Effector memory CD8-positive, alpha-beta T cell (primary cell): ENCODE results near the gene PC.

Experiments
- ATAC-seq: fragments of 150-1000 bp; cut with Tn5 transposase; replicated peaks from 2 replicates; pipeline ENCODE4 v1.10.0; 2021; ENCODE audit warnings: mild to moderate bottlenecking, moderate library complexity
- DNase-seq, 3 experiments: peaks; one replicate each; pipeline ENCODE4 v3.0.0; 2021
- H3K27ac Mint-ChIP-seq, 2 donors: one replicate each; pipeline ENCODE4 v1.8.0; 2022; ENCODE audit warnings: mild to moderate bottlenecking in 2 of 2, mixed read lengths in 2 of 2, moderate library complexity in 2 of 2
- H3K27me3 Mint-ChIP-seq, 2 donors: one replicate each; pipeline ENCODE4 v1.8.0; 2022; ENCODE audit warnings: mixed read lengths in 2 of 2
- H3K36me3 Mint-ChIP-seq: one replicate; pipeline ENCODE4 v1.8.0; 2022; ENCODE audit warnings: mild to moderate bottlenecking, moderate library complexity, mixed read lengths; ENCODE audit not compliant: insufficient read depth
- H3K4me1 Mint-ChIP-seq, 2 donors: one replicate each; pipeline ENCODE4 v1.8.0; 2022; ENCODE audit warnings: low read depth in 2 of 2, mixed read lengths in 2 of 2
- H3K4me3 Mint-ChIP-seq, 2 donors: one replicate each; pipeline ENCODE4 v1.8.0; 2022; ENCODE audit warnings: mild to moderate bottlenecking in 2 of 2, mixed read lengths in 2 of 2, moderate library complexity in 2 of 2
- H3K9me3 Mint-ChIP-seq, 2 donors: one replicate each; pipeline ENCODE4 v1.8.0; 2022; ENCODE audit warnings: mixed read lengths in 2 of 2

Gene PC

GRCh38 chr11:66987924-66988637 lies 29.9 kb upstream of the PC start:
- Mint-ChIP-seq H3K36me3 (no peaks in the 10 kb centered on the region), H3K4me3 (no peak overlapping the region), H3K4me1 (peaks cover 0 to 2% of the 10 kb centered on the region in 2 donors), H3K9me3 (no peaks in the 10 kb centered on the region), H3K27ac (no peak overlapping the region), H3K27me3 (peaks cover 0 to 34% of the 10 kb centered on the region in 2 donors)
- ATAC-seq (no peak), DNase-seq (no peak)

GRCh38 chr11:66987158-66987620 lies 29.0 kb upstream of the PC start:
- DNase-seq: no peak
- Mint-ChIP-seq H3K4me1 (peaks cover 0 to 2% of the 10 kb centered on the region in 2 donors), H3K9me3 (no peaks in the 10 kb centered on the region), H3K4me3 (no peak overlapping the region), H3K27me3 (peaks cover 0 to 32% of the 10 kb centered on the region in 2 donors), H3K27ac (no peak overlapping the region), H3K36me3 (no peaks in the 10 kb centered on the region)
- ATAC-seq: no peak

- peaks cover 0 to 32% of the 10 kb centered on the region in 2 donors for H3K27me3 Mint-ChIP-seq
- H3K4me1 Mint-ChIP-seq: peaks cover 0 to 2% of the 10 kb centered on the region in 2 donors
- DNase-seq (no peak), ATAC-seq (no peak)
- no peaks in the 10 kb centered on the region for H3K36me3 Mint-ChIP-seq
- H3K4me3 Mint-ChIP-seq: no peak overlapping the region
- no peak overlapping the region for H3K27ac Mint-ChIP-seq
- H3K9me3 Mint-ChIP-seq: no peaks in the 10 kb centered on the region
Observed at GRCh38 chr11:66986178-66986545, 28.0 kb upstream of the PC start.

- Mint-ChIP-seq H3K4me1 (peaks cover 0 to 2% of the 10 kb centered on the region in 2 donors), H3K27ac (no peak overlapping the region), H3K27me3 (peaks cover 0 to 30% of the 10 kb centered on the region in 2 donors), H3K4me3 (no peak overlapping the region), H3K9me3 (no peaks in the 10 kb centered on the region), H3K36me3 (no peaks in the 10 kb centered on the region)
- DNase-seq (no peak), ATAC-seq (no peak)
Observed at GRCh38 chr11:66985508-66986177, 27.5 kb upstream of the PC start.

GRCh38 chr11:66983275-66983924 lies 25.2 kb upstream of the PC start:
- H3K9me3 Mint-ChIP-seq: no peaks in the 10 kb centered on the region
- no peak overlapping the region for H3K27ac Mint-ChIP-seq
- ATAC-seq: no peak
- peaks cover 0 to 2% of the 10 kb centered on the region in 2 donors for H3K4me1 Mint-ChIP-seq
- H3K4me3 Mint-ChIP-seq: no peak overlapping the region
- H3K27me3 Mint-ChIP-seq: peaks cover 0 to 17% of the 10 kb centered on the region in 2 donors
- DNase-seq: no peak
- no peaks in the 10 kb centered on the region for H3K36me3 Mint-ChIP-seq

- Mint-ChIP-seq H3K9me3 (no peaks in the 10 kb centered on the region), H3K4me1 (no peaks in the 10 kb centered on the region), H3K27me3 (peaks cover 0 to 17% of the 10 kb centered on the region in 2 donors), H3K27ac (no peak overlapping the region), H3K36me3 (no peaks in the 10 kb centered on the region), H3K4me3 (no peak overlapping the region)
- ATAC-seq: no peak
- DNase-seq: peak in 1 of 3 experiments; percentile 19
Observed at GRCh38 chr11:66981976-66982578, 23.9 kb upstream of the PC start.

GRCh38 chr11:66979336-66979980 lies 21.3 kb upstream of the PC start:
- H3K36me3 Mint-ChIP-seq: no peaks in the 10 kb centered on the region
- H3K4me1 Mint-ChIP-seq: no peaks in the 10 kb centered on the region
- no peaks in the 10 kb centered on the region for H3K9me3 Mint-ChIP-seq
- no peak for DNase-seq
- H3K27me3 Mint-ChIP-seq: peaks cover 0 to 25% of the 10 kb centered on the region in 2 donors
- H3K27ac Mint-ChIP-seq: no peak overlapping the region
- no peak for ATAC-seq
- H3K4me3 Mint-ChIP-seq: no peak overlapping the region

GRCh38 chr11:66978717-66979116 lies 20.5 kb upstream of the PC start:
- peaks cover 0 to 18% of the 10 kb centered on the region in 2 donors for H3K27me3 Mint-ChIP-seq

GRCh38 chr11:66978229-66978628 lies 20.0 kb upstream of the PC start:
- no peak overlapping the region for H3K4me3 Mint-ChIP-seq
- H3K4me1 Mint-ChIP-seq: no peaks in the 10 kb centered on the region
- H3K27ac Mint-ChIP-seq: no peak overlapping the region
- no peak for DNase-seq
- no peaks in the 10 kb centered on the region for H3K9me3 Mint-ChIP-seq
- ATAC-seq: no peak
- H3K36me3 Mint-ChIP-seq: no peaks in the 10 kb centered on the region
- H3K27me3 Mint-ChIP-seq: peaks cover 0 to 15% of the 10 kb centered on the region in 2 donors

More at GRCh38 chr11:66978717-66979116, 20.5 kb upstream of the PC start:
- Mint-ChIP-seq H3K4me1 (no peaks in the 10 kb centered on the region), H3K36me3 (no peaks in the 10 kb centered on the region), H3K27ac (no peak overlapping the region), H3K4me3 (no peak overlapping the region), H3K9me3 (no peaks in the 10 kb centered on the region)
- DNase-seq: no peak
- no peak for ATAC-seq

- no peaks in the 10 kb centered on the region for H3K36me3 Mint-ChIP-seq
- H3K4me1 Mint-ChIP-seq: no peaks in the 10 kb centered on the region
- no peak for DNase-seq
- H3K27ac Mint-ChIP-seq: no peak overlapping the region
- no peak overlapping the region for H3K4me3 Mint-ChIP-seq
- H3K27me3 Mint-ChIP-seq: peaks cover 0 to 24% of the 10 kb centered on the region in 2 donors
- no peaks in the 10 kb centered on the region for H3K9me3 Mint-ChIP-seq
- no peak for ATAC-seq
Observed at GRCh38 chr11:66976925-66977324, 18.7 kb upstream of the PC start.

- H3K27me3 Mint-ChIP-seq: peaks cover 0 to 29% of the 10 kb centered on the region in 2 donors
- no peak for DNase-seq
Observed at GRCh38 chr11:66976028-66976467, 17.9 kb upstream of the PC start.

GRCh38 chr11:66975405-66976027 lies 17.3 kb upstream of the PC start:
- H3K27me3 Mint-ChIP-seq: peaks cover 5 to 35% of the 10 kb centered on the region in 2 donors

More at GRCh38 chr11:66976028-66976467, 17.9 kb upstream of the PC start:
- no peaks in the 10 kb centered on the region for H3K36me3 Mint-ChIP-seq
- no peaks in the 10 kb centered on the region for H3K4me1 Mint-ChIP-seq
- H3K4me3 Mint-ChIP-seq: no peak overlapping the region
- H3K27ac Mint-ChIP-seq: no peak overlapping the region
- ATAC-seq: no peak
- H3K9me3 Mint-ChIP-seq: no peaks in the 10 kb centered on the region

More at GRCh38 chr11:66975405-66976027, 17.3 kb upstream of the PC start:
- DNase-seq: no peak
- Mint-ChIP-seq H3K4me3 (no peak overlapping the region), H3K4me1 (no peaks in the 10 kb centered on the region), H3K36me3 (no peaks in the 10 kb centered on the region), H3K9me3 (no peaks in the 10 kb centered on the region), H3K27ac (no peak overlapping the region)
- no peak for ATAC-seq
